AG04450 (cell line): ENCODE data around the gene ESPNL. TPM values are rescaled to one million over a fixed set of nuclear protein-coding genes. Genes with fewer than 3 reads are reported as not detected.

Source experiments
- CTCF ChIA-PET: fragments of 300-600, 350-600 bp; formaldehyde crosslinking; extraction: SDS; loops from one replicate; lab custom pipeline; 2022; ENCODE audit warnings: antibody characterized with exemption, inconsistent platforms; lab: Charles Lee
- POLR2A ChIA-PET: fragments of 350-600 bp; formaldehyde crosslinking; extraction: SDS; loops from one replicate; lab custom pipeline; 2021; ENCODE audit warnings: antibody characterized with exemption, inconsistent platforms; lab: Yijun Ruan, JAX
- DNase-seq: peaks from one replicate; pipeline ENCODE4 v3.0.0-alpha.2; 2011; ENCODE audit warnings: low read depth, low spot score
- H3K27ac ChIP-seq: one replicate; pipeline ENCODE4 v1.5.1; 2012; ENCODE audit warnings: low read depth, low read length, control low read depth
- H3K27me3 ChIP-seq: one replicate; pipeline ENCODE4 v1.6.0; 2012; ENCODE audit warnings: low read length; ENCODE audit not compliant: control insufficient read depth, insufficient read depth
- H3K4me3 ChIP-seq: 2 replicates; pipeline ENCODE4 v1.5.1; 2011; ENCODE audit warnings: mild to moderate bottlenecking, low read depth, low read length, control low read depth
- H3K9me3 ChIP-seq: 2 replicates; pipeline ENCODE4 v1.5.1; 2012; ENCODE audit warnings: low read length; ENCODE audit not compliant: control insufficient read depth, insufficient read depth
- CTCF ChIP-seq: IDR thresholded peaks from 2 replicates; pipeline ENCODE4 v1.5.1; 2011; ENCODE audit warnings: low read depth, low read length, control low read depth, inconsistent platforms
- polyA plus RNA-seq: library from polyadenylated mRNA; depleted of rRNA; stranded (reverse); fragments of >200 nt; gene quantifications from 2 replicates; pipeline ENCODE4 v1.2.3, GENCODE V29; 2011

The ESPNL gene
- polyA plus RNA-seq, 1 experiment, result 1.0 TPM

DNA sequence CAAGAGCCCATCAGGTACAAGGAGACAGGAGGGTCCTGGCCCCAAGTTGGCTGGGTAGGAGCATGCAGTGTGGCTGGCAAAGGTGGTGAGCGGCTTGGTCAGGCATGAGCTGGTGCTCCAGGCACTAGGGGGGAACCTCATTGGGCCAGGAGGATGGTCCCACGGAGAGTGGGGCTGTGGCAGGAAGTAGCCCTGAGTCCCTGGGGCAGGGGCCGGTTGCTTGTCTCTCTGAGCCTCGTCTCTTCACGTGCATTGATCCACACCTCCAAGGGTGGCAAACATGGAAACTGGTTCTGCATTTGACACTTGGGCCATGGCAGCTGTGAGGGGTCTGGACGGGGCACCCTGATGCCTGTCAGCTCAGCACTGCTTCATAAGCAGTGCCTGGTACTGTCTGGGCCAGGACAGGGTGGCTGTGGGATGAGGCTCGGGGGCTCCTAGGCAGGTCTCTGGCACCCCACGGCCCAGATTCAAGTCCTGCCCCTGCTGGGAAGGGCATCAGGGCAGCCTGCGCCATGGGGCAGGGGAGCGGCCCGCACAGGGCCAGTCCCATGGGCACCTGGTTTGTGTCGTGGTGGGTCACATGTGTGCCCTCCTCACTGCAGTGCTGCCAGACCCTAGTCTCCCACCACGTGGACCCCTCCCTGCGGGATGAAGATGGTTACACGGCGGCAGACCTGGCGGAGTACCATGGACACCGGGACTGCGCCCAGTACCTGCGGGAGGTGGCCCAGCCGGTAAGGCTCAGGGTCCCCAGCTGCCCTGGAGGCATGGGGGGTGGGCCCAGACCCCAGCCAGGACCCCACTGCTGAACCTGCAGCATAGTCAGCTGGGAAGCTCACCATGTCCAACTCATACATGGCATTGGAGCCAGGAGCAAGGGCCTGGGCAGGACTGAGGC lies 16.4 kb downstream of the ESPNL start:
- CTCF ChIA-PET, result no interaction called here
- H3K27ac ChIP-seq, result no peak overlapping the region

GRCh38 chr2:238117199-238118154 lies 17.3 kb downstream of the ESPNL start:
- DNase-seq, result no peak
- CTCF ChIA-PET, result no interaction called here
- POLR2A ChIA-PET, result no interaction called here

More for the DNA sequence above, 16.4 kb downstream of the ESPNL start:
- Histone ChIP-seq H3K4me3 (no peak overlapping the region), H3K9me3 (peaks cover 16% of the 10 kb centered on the region; the same call in 1 of the 2 replicates), H3K27me3 (peaks cover 21% of the 10 kb centered on the region)
- no peak for DNase-seq
- TF ChIP-seq CTCF, result no peak
- POLR2A ChIA-PET, result no interaction called here

GRCh38 chr2:238119756-238120462 lies 19.8 kb downstream of the ESPNL start:
- H3K4me3 ChIP-seq, result no peak overlapping the region
- peaks cover 28% of the 10 kb centered on the region for H3K27me3 ChIP-seq
- no peak for DNase-seq
- no peak overlapping the region for H3K27ac ChIP-seq
- peaks cover under 1% of the 10 kb centered on the region; the same call in 1 of the 2 replicates for H3K9me3 ChIP-seq
- ChIA-PET CTCF (no interaction called here), POLR2A (interaction anchor here (0.7 kb wide), 1 partner anchor 116 kb away, joined by 5 read pairs; no protein-coding TSS in a partner anchor)
- no peak for TF ChIP-seq CTCF

More at GRCh38 chr2:238117199-238118154, 17.3 kb downstream of the ESPNL start:
- Histone ChIP-seq H3K4me3 (no peak overlapping the region), H3K27me3 (peaks cover 21% of the 10 kb centered on the region), H3K9me3 (peaks cover 16% of the 10 kb centered on the region; the same call in 1 of the 2 replicates), H3K27ac (no peak overlapping the region)
- no peak for TF ChIP-seq CTCF

DNA sequence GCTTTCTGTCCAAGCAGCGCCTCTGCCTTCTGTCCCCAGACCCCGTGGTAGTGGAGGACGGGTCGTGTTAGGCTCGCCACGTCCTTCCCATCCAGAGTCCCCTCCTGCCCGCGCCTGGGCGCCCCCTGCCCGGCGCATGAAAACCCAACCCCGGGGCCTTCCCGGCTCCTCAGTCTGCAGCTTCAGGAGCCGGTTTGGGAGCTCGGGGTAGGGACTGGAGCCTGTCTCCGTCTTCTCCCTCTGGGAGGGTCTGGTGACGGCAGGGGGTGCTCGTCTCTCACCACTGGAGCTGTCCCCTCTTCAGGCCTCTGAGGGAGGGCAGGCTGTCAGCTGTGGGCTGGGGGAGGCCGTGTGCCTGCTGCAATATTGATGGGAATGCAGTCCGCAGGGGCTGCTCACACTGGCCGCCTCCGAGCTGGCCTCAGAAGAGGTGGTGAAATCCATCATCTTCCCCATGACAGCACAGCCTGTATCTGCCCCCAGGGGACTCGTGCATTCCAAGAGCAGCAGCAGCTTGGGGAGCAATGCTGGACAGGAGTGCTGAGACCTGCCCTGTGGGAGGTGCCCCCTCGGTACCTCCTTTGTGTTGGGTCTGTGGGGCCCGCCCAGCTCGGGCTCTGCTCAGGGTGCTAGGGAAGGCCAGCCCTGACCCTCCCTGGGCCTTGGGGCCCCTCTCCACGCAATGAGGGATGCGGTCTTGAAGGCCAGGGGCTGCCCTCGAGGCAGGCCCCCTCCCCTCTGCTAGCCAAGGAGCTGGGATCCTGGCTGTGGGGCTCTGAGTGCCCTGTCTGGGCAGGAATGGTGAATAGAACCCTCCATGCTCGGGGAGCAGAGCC lies 20.5 kb downstream of the ESPNL start:
- ChIA-PET POLR2A (interaction anchor here (0.6 kb wide), 1 partner anchor 74 kb away, joined by 3 read pairs; no protein-coding TSS in a partner anchor), CTCF (no interaction called here)
- Histone ChIP-seq H3K9me3 (no peaks in the 10 kb centered on the region; the same call in 1 of the 2 replicates), H3K27ac (no peak overlapping the region), H3K27me3 (peaks cover 28% of the 10 kb centered on the region), H3K4me3 (no peak overlapping the region)
- DNase-seq, result no peak
- no peak for TF ChIP-seq CTCF
